Dedifferentiated amniotic fluid mesenchymal stem cell (primary cell): Measurements from ENCODE around the gene PPP4R3B.

Experiments
- DNase-seq: peaks from one replicate; pipeline ENCODE4 v3.0.0-alpha.2; 2016; ENCODE audit errors: extremely low spot score

PPP4R3B gene

GRCh38 chr2:55511508-55512124 lies 105.8 kb downstream of the PPP4R3B start:
- peak; percentile 35 for DNase-seq

- no peak for DNase-seq
These were observed 114.8 kb downstream of the PPP4R3B start for GRCh38 chr2:55502590-55503141.

GRCh38 chr2:55500025-55500424 lies 117.4 kb downstream of the PPP4R3B start:
- peak; percentile 52 for DNase-seq

GRCh38 chr2:55498582-55498981 lies 118.8 kb downstream of the PPP4R3B start:
- no peak for DNase-seq
